HT-29 (cell line): ENCODE results near the gene RC3H2. TPM values are rescaled to one million over a fixed set of nuclear protein-coding genes. Genes with fewer than 3 reads are reported as not detected.
"Not testable (repeated sequence)": the region's sequence is repeated elsewhere in the genome, so short reads cannot be mapped to it uniquely, and the experiment has no call there.

ENCODE experiments used
- DNase-seq: peaks from one replicate; pipeline ENCODE4 v3.0.0-alpha.2; 2015; ENCODE audit warnings: low spot score
- total RNA-seq: library from RNA; depleted of rRNA; stranded (reverse); fragments of >200 nt; shearing (Covaris generic); gene quantifications from 2 replicates; pipeline ENCODE4 v1.2.3, GENCODE V29; 2014

The RC3H2 gene
- total RNA-seq, 1 experiment from 2014 or later: 23.8 TPM

- no peak for DNase-seq
Measured at GRCh38 chr9:122922713-122923112, 17.6 kb upstream of the RC3H2 start.

- DNase-seq: no peak
Measured at GRCh38 chr9:122918310-122918709, 13.2 kb upstream of the RC3H2 start.

- peak; percentile 90 for DNase-seq
Measured at GRCh38 chr9:122912964-122913673, 8.0 kb upstream of the RC3H2 start, which contains the start of gene ZBTB6. ZBTB6 (minus strand) TSS chr9:122913323; CDS start chr9:122912072, 1,251 bp downstream.

- DNase-seq: no peak
Measured at GRCh38 chr9:122912671-122912963, 7.5 kb upstream of the RC3H2 start.

GRCh38 chr9:122906122-122906521 lies 963 bp upstream of the RC3H2 start:
- DNase-seq: not testable (repeated sequence)

- peak; percentile 70 for DNase-seq
Measured at GRCh38 chr9:122904466-122904822, 715 bp downstream of the RC3H2 start.

GRCh38 chr9:122900791-122901190 lies 4.4 kb downstream of the RC3H2 start:
- no peak for DNase-seq

GRCh38 chr9:122897969-122898368 lies 7.2 kb downstream of the RC3H2 start:
- no peak for DNase-seq

- DNase-seq: no peak
Measured at GRCh38 chr9:122888480-122888879, 16.7 kb downstream of the RC3H2 start.

GRCh38 chr9:122883125-122883524 lies 22.0 kb downstream of the RC3H2 start:
- DNase-seq: no peak

GRCh38 chr9:122879443-122879842 lies 25.7 kb downstream of the RC3H2 start:
- no peak for DNase-seq

- no peak for DNase-seq
Measured at GRCh38 chr9:122875523-122875922, 29.6 kb downstream of the RC3H2 start.

- not testable (repeated sequence) for DNase-seq
Measured at GRCh38 chr9:122867276-122867675, 37.9 kb downstream of the RC3H2 start.

GRCh38 chr9:122866079-122866478 lies 39.1 kb downstream of the RC3H2 start:
- no peak for DNase-seq

- DNase-seq: no peak
Measured at GRCh38 chr9:122865300-122865699, 39.9 kb downstream of the RC3H2 start.

- DNase-seq: no peak
Measured at GRCh38 chr9:122863407-122863806, 41.8 kb downstream of the RC3H2 start.

- DNase-seq: no peak
Measured at GRCh38 chr9:122860319-122861142, 44.6 kb downstream of the RC3H2 start.

- no peak for DNase-seq
Measured at GRCh38 chr9:122857815-122858214, 47.3 kb downstream of the RC3H2 start.

- DNase-seq: not testable (repeated sequence)
Measured at GRCh38 chr9:122852085-122852786, 52.9 kb downstream of the RC3H2 start.

- DNase-seq: no peak
Measured at GRCh38 chr9:122848256-122848943, 56.8 kb downstream of the RC3H2 start.

GRCh38 chr9:122846371-122846940 lies 58.7 kb downstream of the RC3H2 start:
- DNase-seq: no peak
